ENCODE measurements around the gene KCNB1. TPM values are rescaled to one million over a fixed set of nuclear protein-coding genes. Genes with fewer than 3 reads are reported as not detected.

The KCNB1 gene
- total and polyA plus RNA-seq, 2 of the 4 experiments (the other 2 are of a cell fraction), result 0.05 TPM; not detected in 1

DNA sequence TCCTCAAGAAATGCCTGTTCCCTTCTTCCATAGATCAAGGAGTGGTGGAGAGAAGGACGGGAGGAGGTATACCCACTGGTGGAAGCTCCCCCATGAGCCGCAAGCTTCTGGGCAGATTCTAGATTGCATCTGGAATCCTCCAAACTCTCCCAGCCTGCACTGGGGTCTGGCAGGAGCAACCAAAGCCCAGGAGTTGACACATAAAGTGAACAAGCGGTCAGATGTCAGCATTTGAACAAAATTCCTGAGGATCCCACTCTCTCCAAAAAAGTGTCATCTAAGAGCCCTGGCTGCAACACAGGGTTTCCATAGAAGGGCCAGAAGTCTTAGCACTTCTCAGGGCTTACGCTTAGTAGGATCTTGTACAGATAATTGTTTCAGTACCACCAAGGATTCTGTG lies 88.2 kb downstream of the KCNB1 start:
- no peak overlapping the region for H2BK5ac ChIP-seq (ENCODE audit: low read depth, low read length, poor library complexity, severe bottlenecking)
- intact Hi-C loops (cut with micrococcal nuclease), result no loop called here
- H3K4me3 ChIP-seq (ENCODE audit: insufficient read depth, low read depth, low read length), result no peak overlapping the region
- no peak overlapping the region for H3K27ac ChIP-seq (ENCODE audit: insufficient read depth, low read length)
- peak; percentile 2 for DNase-seq
- H2BK120ac ChIP-seq (ENCODE audit: low read depth, low read length), result no peak overlapping the region
- H4K8ac ChIP-seq (ENCODE audit: low read depth in 2 of 2, low read length in 2 of 2), result no peak overlapping the region
- H3K27me3 ChIP-seq (ENCODE audit: control insufficient read depth, insufficient read depth, low read length), result peaks cover 40% of the 10 kb centered on the region
- H2BK15ac ChIP-seq (ENCODE audit: low read depth, low read length), result no peak overlapping the region
- no peaks in the 10 kb centered on the region for H3K36me3 ChIP-seq (ENCODE audit: control insufficient read depth, insufficient read depth, low read length)
- no peak overlapping the region for H3K18ac ChIP-seq (ENCODE audit: low read depth, low read length)
- dilution Hi-C loops (cut with HindIII; ENCODE audit: low sequenced_read_pairs, unreplicated experiment), result no loop called here
- no peak overlapping the region for H4K91ac ChIP-seq (ENCODE audit: insufficient read depth, low read depth, low read length)
- H3K9me3 ChIP-seq (ENCODE audit: control insufficient read depth, insufficient read depth, low read length), result no peaks in the 10 kb centered on the region
- no peak overlapping the region for H3K56ac ChIP-seq (ENCODE audit: extremely low read depth, insufficient read depth, low read length)
- no peak overlapping the region for H2AFZ ChIP-seq (replicated peaks; ENCODE audit: low read length, poor library complexity)
- no peaks in the 10 kb centered on the region for H3K4me1 ChIP-seq (ENCODE audit: control insufficient read depth, insufficient read depth, low read length)
- H4K5ac ChIP-seq (ENCODE audit: low read depth, low read length), result no peak overlapping the region
- no peak overlapping the region for H3K4me2 ChIP-seq (ENCODE audit: low read depth, low read length)
- no TSS peak for BruUV-seq (replicated peaks)
- no peaks in the 10 kb centered on the region for H4K20me1 ChIP-seq (ENCODE audit: insufficient read depth, low read length)
- no peak overlapping the region for H3K4ac ChIP-seq (ENCODE audit: low read depth, low read length)
- no peak overlapping the region for H3K23ac ChIP-seq (ENCODE audit: low read depth, low read length)
- in situ Hi-C loops (cut with MboI; ENCODE audit: low sequenced_read_pairs), result no loop called here
- H2AK9ac ChIP-seq (replicated peaks; ENCODE audit: low read depth, low read length, poor library complexity), result no peak overlapping the region
- no peak overlapping the region for H3K9ac ChIP-seq (ENCODE audit: low read depth, low read length)
- no peak overlapping the region for H3K14ac ChIP-seq (replicated peaks; ENCODE audit: low read depth, low read length)
- no peaks in the 10 kb centered on the region for H3K9me1 ChIP-seq (ENCODE audit: insufficient read depth, low read length)
- CTCF ChIA-PET, result no interaction called here
- no peak for ATAC-seq (ENCODE audit: low read depth)
- H2BK20ac ChIP-seq (ENCODE audit: low read depth, low read length), result no peak overlapping the region
- POLR2A ChIA-PET (ENCODE audit: unreplicated experiment), result no interaction called here
- no peaks in the 10 kb centered on the region for H3K79me1 ChIP-seq (ENCODE audit: low read depth in 1 of 2, low read length in 2 of 2)
- TF ChIP-seq MXI1 (IDR thresholded peaks at IDR 0.05; ENCODE audit: borderline replicate concordance, low read depth, low read length) (no peak), NFE2L2 (IDR thresholded peaks at IDR 0.05; ENCODE audit: low read depth, low read length) (no peak), RFX5 (IDR thresholded peaks at IDR 0.05; ENCODE audit: low read depth, low read length) (no peak), FOS (IDR thresholded peaks at IDR 0.05; ENCODE audit: low read depth, low read length) (no peak), CEBPB (IDR thresholded peaks at IDR 0.05; ENCODE audit: low read depth, low read length) (no peak), SMC3 (IDR thresholded peaks at IDR 0.05; ENCODE audit: low read depth, low read length) (no peak), RAD21 (IDR thresholded peaks at IDR 0.05; ENCODE audit: low read length) (no peak), POLR2A (IDR thresholded peaks at IDR 0.05; ENCODE audit: low read depth, low read length) (no peak), RCOR1 (IDR thresholded peaks at IDR 0.05; ENCODE audit: insufficient replicate concordance, low read length) (no peak), BHLHE40 (IDR thresholded peaks at IDR 0.05; ENCODE audit: low read depth, low read length) (no peak)
- TF ChIP-seq, protein P1, sequence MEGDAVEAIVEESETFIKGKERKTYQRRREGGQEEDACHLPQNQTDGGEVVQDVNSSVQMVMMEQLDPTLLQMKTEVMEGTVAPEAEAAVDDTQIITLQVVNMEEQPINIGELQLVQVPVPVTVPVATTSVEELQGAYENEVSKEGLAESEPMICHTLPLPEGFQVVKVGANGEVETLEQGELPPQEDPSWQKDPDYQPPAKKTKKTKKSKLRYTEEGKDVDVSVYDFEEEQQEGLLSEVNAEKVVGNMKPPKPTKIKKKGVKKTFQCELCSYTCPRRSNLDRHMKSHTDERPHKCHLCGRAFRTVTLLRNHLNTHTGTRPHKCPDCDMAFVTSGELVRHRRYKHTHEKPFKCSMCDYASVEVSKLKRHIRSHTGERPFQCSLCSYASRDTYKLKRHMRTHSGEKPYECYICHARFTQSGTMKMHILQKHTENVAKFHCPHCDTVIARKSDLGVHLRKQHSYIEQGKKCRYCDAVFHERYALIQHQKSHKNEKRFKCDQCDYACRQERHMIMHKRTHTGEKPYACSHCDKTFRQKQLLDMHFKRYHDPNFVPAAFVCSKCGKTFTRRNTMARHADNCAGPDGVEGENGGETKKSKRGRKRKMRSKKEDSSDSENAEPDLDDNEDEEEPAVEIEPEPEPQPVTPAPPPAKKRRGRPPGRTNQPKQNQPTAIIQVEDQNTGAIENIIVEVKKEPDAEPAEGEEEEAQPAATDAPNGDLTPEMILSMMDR (conservative IDR thresholded peaks at IDR 0.05; ENCODE audit: low read depth, low read length), result no peak
- TF ChIP-seq, protein P2, sequence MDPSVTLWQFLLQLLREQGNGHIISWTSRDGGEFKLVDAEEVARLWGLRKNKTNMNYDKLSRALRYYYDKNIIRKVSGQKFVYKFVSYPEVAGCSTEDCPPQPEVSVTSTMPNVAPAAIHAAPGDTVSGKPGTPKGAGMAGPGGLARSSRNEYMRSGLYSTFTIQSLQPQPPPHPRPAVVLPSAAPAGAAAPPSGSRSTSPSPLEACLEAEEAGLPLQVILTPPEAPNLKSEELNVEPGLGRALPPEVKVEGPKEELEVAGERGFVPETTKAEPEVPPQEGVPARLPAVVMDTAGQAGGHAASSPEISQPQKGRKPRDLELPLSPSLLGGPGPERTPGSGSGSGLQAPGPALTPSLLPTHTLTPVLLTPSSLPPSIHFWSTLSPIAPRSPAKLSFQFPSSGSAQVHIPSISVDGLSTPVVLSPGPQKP (IDR thresholded peaks at IDR 0.05; ENCODE audit: borderline replicate concordance, low read depth, low read length), result no peak
- 50% methylated on average over 1 of the region's 4 CpGs; no CpG with 5 or more reads in 1 of the 2 experiments for whole genome bisulfite sequencing, 2 experiments (ENCODE audit: extremely low coverage in 2 of 2, insufficient read length in 1 of 2)
- H2AK5ac ChIP-seq (ENCODE audit: low read depth, low read length), result no peak overlapping the region

All from IMR-90 (cell line).